DND-41 (cell line): ENCODE results near the gene EPS8L2.

Experiments used
- ATAC-seq: fragments of 200-7000 bp; cut with Tn5 transposase; 3 replicates; pipeline ENCODE4 v1.9.1; 2021; ENCODE audit warnings: low read depth; ENCODE audit not compliant: insufficient read depth
- DNase-seq: peaks from one replicate; pipeline ENCODE4 v3.0.0-alpha.2; 2020
- H2AFZ ChIP-seq: 2 replicates; pipeline ENCODE4 v1.6.0; 2012; ENCODE audit warnings: low read depth, low read length
- H3K27ac ChIP-seq: 2 replicates; pipeline ENCODE4 v1.5.1; 2012; ENCODE audit warnings: low read length, inconsistent platforms
- H3K27me3 ChIP-seq: fragments of 200-600 bp; sonication (generic); 2 replicates; pipeline ENCODE4 v1.6.0; 2012; ENCODE audit warnings: low read length, mild to moderate bottlenecking, inconsistent platforms; ENCODE audit not compliant: insufficient read depth, poor library complexity
- H3K36me3 ChIP-seq: 2 replicates; pipeline ENCODE4 v1.5.1; 2012; ENCODE audit warnings: low read length, inconsistent platforms; ENCODE audit not compliant: insufficient read depth
- H3K4me1 ChIP-seq: 2 replicates; pipeline ENCODE4 v1.5.1; 2012; ENCODE audit warnings: mild to moderate bottlenecking, low read length; ENCODE audit not compliant: insufficient read depth
- H3K4me2 ChIP-seq: 2 replicates; pipeline ENCODE4 v1.6.0; 2012; ENCODE audit warnings: mild to moderate bottlenecking, moderate library complexity, low read length, inconsistent platforms; ENCODE audit not compliant: insufficient read depth
- H3K4me3 ChIP-seq, 2 experiments: fragments of 200-600 bp in 1 of 2; shearing (Covaris generic) in 1 of 2; 2 replicates each; pipeline ENCODE4 v1.5.1; 2012 to 2016; ENCODE audit warnings: inconsistent platforms in 2 of 2, low read length in 2 of 2, mild to moderate bottlenecking in 2 of 2, low read depth in 1 of 2, moderate library complexity in 1 of 2
- H3K79me2 ChIP-seq: 2 replicates; pipeline ENCODE4 v1.6.0; 2012; ENCODE audit warnings: low read length, inconsistent platforms; ENCODE audit not compliant: insufficient read depth
- H3K9ac ChIP-seq: 2 replicates; pipeline ENCODE4 v1.6.0; 2012; ENCODE audit warnings: low read depth, mild to moderate bottlenecking, inconsistent platforms, low read length, moderate library complexity
- H3K9me3 ChIP-seq: 2 replicates; pipeline ENCODE4 v1.5.1; 2012; ENCODE audit warnings: low read length, moderate library complexity, mild to moderate bottlenecking, inconsistent platforms; ENCODE audit not compliant: insufficient read depth, severe bottlenecking
- H4K20me1 ChIP-seq: 2 replicates; pipeline ENCODE4 v1.6.0; 2012; ENCODE audit warnings: low read length; ENCODE audit not compliant: insufficient read depth
- CTCF ChIP-seq: IDR thresholded peaks from 2 replicates; pipeline ENCODE4 v1.5.1; 2012; ENCODE audit warnings: borderline replicate concordance, low read length, moderate library complexity, mild to moderate bottlenecking; ENCODE audit not compliant: poor library complexity, severe bottlenecking; ENCODE audit errors: extremely low read depth
- EZH2 ChIP-seq: IDR thresholded peaks from 3 replicates; pipeline ENCODE4 v1.6.1; 2012; ENCODE audit warnings: borderline replicate concordance, low read depth, mild to moderate bottlenecking, moderate library complexity, low read length, inconsistent platforms; ENCODE audit not compliant: severe bottlenecking

EPS8L2 gene

GRCh38 chr11:748007-748359 is 42.0 kb downstream of the EPS8L2 start:
- peak overlapping the region; percentile 80 for H3K27ac ChIP-seq
- no peaks in the 10 kb centered on the region for H3K9me3 ChIP-seq
- peaks cover 20% of the 10 kb centered on the region for H3K36me3 ChIP-seq
- peak overlapping the region; percentile 96 for H2AFZ ChIP-seq
- H3K27me3 ChIP-seq = no peaks in the 10 kb centered on the region
- peak overlapping the region; percentile 51 to 83 for H3K4me3 ChIP-seq
- TF ChIP-seq CTCF (no peak), EZH2 (no peak)
- peak overlapping the region; percentile 94 for H3K4me2 ChIP-seq
- H3K79me2 ChIP-seq = peaks cover 63% of the 10 kb centered on the region
- DNase-seq (no peak), ATAC-seq (peak; percentile 22; the same call in 2 of the 3 replicates)
- H4K20me1 ChIP-seq = peaks cover 29% of the 10 kb centered on the region
- H3K4me1 ChIP-seq = peaks cover 30% of the 10 kb centered on the region
- H3K9ac ChIP-seq = peak overlapping the region; percentile 88

- H3K27me3 ChIP-seq = no peaks in the 10 kb centered on the region
Observed at GRCh38 chr11:749731-750130, 43.7 kb downstream of the EPS8L2 start.

DNA sequence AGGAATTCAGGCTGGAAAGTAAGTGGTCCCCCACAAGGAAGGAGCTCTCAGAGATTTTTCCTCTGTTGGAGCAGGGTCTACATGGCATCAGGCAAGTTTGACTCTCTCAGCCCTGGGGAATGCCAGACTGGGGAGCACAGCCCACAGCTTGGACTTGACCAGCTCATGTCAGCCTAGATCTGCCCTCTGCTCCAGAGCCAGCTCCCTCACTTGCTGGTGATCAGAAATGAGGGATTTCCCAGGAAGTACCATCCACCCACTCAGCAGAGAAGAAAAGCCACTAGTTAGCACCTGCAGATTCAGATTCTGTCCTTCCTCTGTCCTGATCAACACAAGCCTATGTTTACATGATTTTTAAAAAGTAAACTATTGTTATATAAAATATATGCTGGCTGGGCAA is 54.2 kb downstream of the EPS8L2 start:
- DNase-seq (no peak), ATAC-seq (no peak)
- H3K9ac ChIP-seq = no peak overlapping the region
- peaks cover 25% of the 10 kb centered on the region for H3K79me2 ChIP-seq
- TF ChIP-seq CTCF = no peak
- no peak for TF ChIP-seq EZH2
- no peak overlapping the region for H3K27ac ChIP-seq
- H4K20me1 ChIP-seq = peaks cover 38% of the 10 kb centered on the region
- H3K27me3 ChIP-seq = no peaks in the 10 kb centered on the region
- no peak overlapping the region for H3K4me3 ChIP-seq
- H3K4me1 ChIP-seq = no peaks in the 10 kb centered on the region
- no peak overlapping the region for H2AFZ ChIP-seq
- peaks cover 85% of the 10 kb centered on the region for H3K36me3 ChIP-seq
- no peaks in the 10 kb centered on the region for H3K9me3 ChIP-seq
- H3K4me2 ChIP-seq = no peak overlapping the region

More at GRCh38 chr11:749731-750130, 43.7 kb downstream of the EPS8L2 start:
- TF ChIP-seq EZH2 (no peak), CTCF (no peak)
- H3K36me3 ChIP-seq = peaks cover 21% of the 10 kb centered on the region
- H4K20me1 ChIP-seq = peaks cover 37% of the 10 kb centered on the region
- no peak for DNase-seq
- H3K9me3 ChIP-seq = no peaks in the 10 kb centered on the region
- H3K9ac ChIP-seq = 0 out of 2 replicates have a peak overlapping the region, but pooled peaks have one; percentile 27
- peak overlapping the region; percentile 17; the same call in 1 of the 2 replicates for H3K27ac ChIP-seq
- no peak for ATAC-seq
- H2AFZ ChIP-seq = no peak overlapping the region
- peaks cover 76% of the 10 kb centered on the region for H3K79me2 ChIP-seq
- H3K4me3 ChIP-seq = no peak overlapping the region
- H3K4me2 ChIP-seq = peak overlapping the region; percentile 94; the same call in 1 of the 2 replicates
- H3K4me1 ChIP-seq = peaks cover 30% of the 10 kb centered on the region

GRCh38 chr11:761526-762108 is 55.6 kb downstream of the EPS8L2 start:
- H3K9ac ChIP-seq = no peak overlapping the region
- TF ChIP-seq CTCF (no peak), EZH2 (no peak)
- peaks cover 11% of the 10 kb centered on the region for H3K79me2 ChIP-seq
- ATAC-seq (no peak), DNase-seq (no peak)
- no peaks in the 10 kb centered on the region for H3K4me1 ChIP-seq
- H3K27me3 ChIP-seq = no peaks in the 10 kb centered on the region
- H3K27ac ChIP-seq = no peak overlapping the region
- H3K36me3 ChIP-seq = peaks cover 85% of the 10 kb centered on the region
- peaks cover 38% of the 10 kb centered on the region for H4K20me1 ChIP-seq
- no peak overlapping the region for H2AFZ ChIP-seq
- H3K9me3 ChIP-seq = no peaks in the 10 kb centered on the region
- no peak overlapping the region for H3K4me3 ChIP-seq
- no peak overlapping the region for H3K4me2 ChIP-seq
